Measurements from ENCODE around the gene PARP3. TPM values are rescaled to one million over a fixed set of nuclear protein-coding genes. Genes with fewer than 3 reads are reported as not detected.
"Not testable (repeated sequence)": the region's sequence is repeated elsewhere in the genome, so short reads cannot be mapped to it uniquely, and the experiment has no call there.

The PARP3 gene
- total RNA-seq (2014; rRNA removed; shearing (Covaris generic)): 8.7 and 9.5 TPM in 2 replicates

- Histone ChIP-seq H3K27ac (peak within 1 kb of the TSS; percentile 78), H3K9me3 (replicated peaks) (no peaks in the 10 kb centered on the region), H3K36me3 (peaks cover 2% of the 10 kb centered on the region; the same call in 1 of the 2 replicates), H3K4me1 (0 out of 2 replicates have a peak, but pooled peaks cover 7% of the 10 kb centered on the region), H3K27me3 (no peaks in the 10 kb centered on the region), H3K4me3 (peak within 1 kb of the TSS; percentile 79)
- peak; percentile 100 for DNase-seq
Observed at GRCh38 chr3:51941798-51942602, at the start of gene PARP3, which contains the start of gene RRP9. PARP3 (plus strand) TSS chr3:51942363; CDS start chr3:51943356, 993 bp downstream. RRP9 (minus strand) TSS chr3:51941904; CDS start chr3:51941867, 37 bp downstream.

- Histone ChIP-seq H3K4me3 (no peak overlapping the region), H3K36me3 (no peaks in the 10 kb centered on the region), H3K27ac (no peak overlapping the region), H3K27me3 (no peaks in the 10 kb centered on the region), H3K9me3 (replicated peaks) (no peaks in the 10 kb centered on the region), H3K4me1 (no peaks in the 10 kb centered on the region)
- no peak for DNase-seq
Observed at GRCh38 chr3:51894391-51894790, 47.8 kb upstream of the PARP3 start.

- no peak for DNase-seq
- Histone ChIP-seq H3K4me3 (no peak overlapping the region), H3K9me3 (replicated peaks) (no peaks in the 10 kb centered on the region), H3K36me3 (no peaks in the 10 kb centered on the region), H3K27ac (no peak overlapping the region), H3K4me1 (no peaks in the 10 kb centered on the region), H3K27me3 (no peaks in the 10 kb centered on the region)
Observed at GRCh38 chr3:51894939-51895338, 47.2 kb upstream of the PARP3 start.

- no peaks in the 10 kb centered on the region for H3K4me1 ChIP-seq
- no peaks in the 10 kb centered on the region for H3K36me3 ChIP-seq
- no peak for DNase-seq
- H3K9me3 ChIP-seq (replicated peaks): no peaks in the 10 kb centered on the region
- H3K27ac ChIP-seq: no peak overlapping the region
- H3K4me3 ChIP-seq: no peak overlapping the region
- H3K27me3 ChIP-seq: no peaks in the 10 kb centered on the region
Observed at GRCh38 chr3:51896607-51897305, 45.4 kb upstream of the PARP3 start.

GRCh38 chr3:51897391-51897790, 44.8 kb upstream of the PARP3 start:
- no peaks in the 10 kb centered on the region for H3K9me3 ChIP-seq (replicated peaks)
- H3K4me3 ChIP-seq: no peak overlapping the region
- H3K27ac ChIP-seq: no peak overlapping the region
- DNase-seq: no peak
- H3K36me3 ChIP-seq: no peaks in the 10 kb centered on the region
- no peaks in the 10 kb centered on the region for H3K27me3 ChIP-seq
- H3K4me1 ChIP-seq: no peaks in the 10 kb centered on the region

GRCh38 chr3:51900043-51900442, 42.1 kb upstream of the PARP3 start:
- not testable (repeated sequence) for H3K27ac ChIP-seq; H3K27me3 ChIP-seq; H3K9me3 ChIP-seq (replicated peaks); H3K4me1 ChIP-seq; H3K4me3 ChIP-seq; H3K36me3 ChIP-seq; DNase-seq

GRCh38 chr3:51902361-51902760, 39.8 kb upstream of the PARP3 start:
- not testable (repeated sequence) for H3K27ac ChIP-seq; DNase-seq; H3K4me3 ChIP-seq; H3K4me1 ChIP-seq; H3K27me3 ChIP-seq; H3K36me3 ChIP-seq; H3K9me3 ChIP-seq (replicated peaks)

GRCh38 chr3:51904034-51904823, 37.9 kb upstream of the PARP3 start:
- Histone ChIP-seq H3K27me3 (no peaks in the 10 kb centered on the region), H3K36me3 (no peaks in the 10 kb centered on the region), H3K4me1 (no peaks in the 10 kb centered on the region), H3K4me3 (no peak overlapping the region), H3K9me3 (replicated peaks) (no peaks in the 10 kb centered on the region; the same call in 1 of the 2 replicates), H3K27ac (no peak overlapping the region)
- DNase-seq: no peak

- Histone ChIP-seq H3K4me1 (no peaks in the 10 kb centered on the region), H3K4me3 (no peak overlapping the region), H3K27me3 (peaks cover 2% of the 10 kb centered on the region; the same call in 1 of the 2 replicates), H3K9me3 (replicated peaks) (no peaks in the 10 kb centered on the region; the same call in 1 of the 2 replicates), H3K36me3 (no peaks in the 10 kb centered on the region), H3K27ac (no peak overlapping the region)
- DNase-seq: no peak
Observed at GRCh38 chr3:51908026-51908425, 34.1 kb upstream of the PARP3 start.

GRCh38 chr3:51916418-51916817, 25.7 kb upstream of the PARP3 start:
- no peak overlapping the region for H3K4me3 ChIP-seq
- DNase-seq: no peak
- no peaks in the 10 kb centered on the region for H3K4me1 ChIP-seq
- H3K9me3 ChIP-seq (replicated peaks): no peaks in the 10 kb centered on the region
- H3K36me3 ChIP-seq: no peaks in the 10 kb centered on the region
- H3K27me3 ChIP-seq: peaks cover 2% of the 10 kb centered on the region; the same call in 1 of the 2 replicates
- no peak overlapping the region for H3K27ac ChIP-seq

- Histone ChIP-seq H3K4me1 (no peaks in the 10 kb centered on the region), H3K27ac (no peak overlapping the region), H3K9me3 (replicated peaks) (no peaks in the 10 kb centered on the region), H3K27me3 (no peaks in the 10 kb centered on the region), H3K36me3 (no peaks in the 10 kb centered on the region), H3K4me3 (no peak overlapping the region)
- DNase-seq: no peak
Observed at GRCh38 chr3:51921081-51921578, 21.0 kb upstream of the PARP3 start.

- Histone ChIP-seq H3K36me3 (peaks cover 3% of the 10 kb centered on the region; the same call in 1 of the 2 replicates), H3K27ac (no peak overlapping the region), H3K4me3 (no peak overlapping the region), H3K9me3 (replicated peaks) (no peaks in the 10 kb centered on the region), H3K4me1 (no peaks in the 10 kb centered on the region), H3K27me3 (no peaks in the 10 kb centered on the region)
- no peak for DNase-seq
Observed at GRCh38 chr3:51927061-51927977, 14.8 kb upstream of the PARP3 start.

- no peak for DNase-seq
- no peaks in the 10 kb centered on the region for H3K4me1 ChIP-seq
Observed at GRCh38 chr3:51928438-51928837, 13.7 kb upstream of the PARP3 start.

GRCh38 chr3:51928981-51929380, 13.2 kb upstream of the PARP3 start:
- not testable (repeated sequence) for H3K9me3 ChIP-seq (replicated peaks); H3K27ac ChIP-seq; DNase-seq; H3K4me1 ChIP-seq; H3K4me3 ChIP-seq; H3K27me3 ChIP-seq
- H3K36me3 ChIP-seq: peaks cover 14% of the 10 kb centered on the region; the same call in 1 of the 2 replicates

More at GRCh38 chr3:51928438-51928837, 13.7 kb upstream of the PARP3 start:
- Histone ChIP-seq H3K36me3 (peaks cover 11% of the 10 kb centered on the region; the same call in 1 of the 2 replicates), H3K9me3 (replicated peaks) (no peaks in the 10 kb centered on the region), H3K4me3 (no peak overlapping the region), H3K27me3 (no peaks in the 10 kb centered on the region), H3K27ac (no peak overlapping the region)

Data from SJCRH30 (cell line).